LNCAP (cell line): ENCODE measurements around the gene GLA.

ENCODE experiments used
- TF ChIP-seq, protein P1 (sequence below): fragments of 450-650 bp; IDR thresholded peaks from 2 replicates; pipeline ENCODE4 v1.5.1; 2017; ENCODE audit warnings: mild to moderate bottlenecking

Gene GLA

DNA sequence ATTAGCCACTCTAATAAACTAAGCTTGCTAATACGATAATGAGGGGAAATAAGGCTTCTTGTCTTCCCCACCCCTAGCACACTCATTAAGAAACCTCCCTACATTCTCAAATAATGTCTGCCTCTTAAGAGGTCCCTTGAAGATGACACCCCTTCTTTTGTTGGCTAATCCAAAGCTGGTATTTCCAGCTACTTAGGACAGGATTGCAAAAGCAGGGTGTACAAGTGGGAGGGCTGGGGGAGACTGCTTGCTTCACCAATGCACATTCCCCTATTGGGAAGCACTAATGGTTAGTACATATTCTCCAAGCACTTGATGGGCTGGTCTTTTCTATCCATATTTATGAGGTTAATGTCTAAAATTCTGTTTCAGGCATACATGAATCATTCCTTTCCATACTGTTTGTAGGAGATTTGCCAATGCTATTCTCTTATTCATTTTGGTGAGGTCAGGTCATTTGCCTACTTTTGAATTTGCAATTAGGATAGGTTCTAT is 42.4 kb downstream of the GLA start:
- TF ChIP-seq, protein P1, sequence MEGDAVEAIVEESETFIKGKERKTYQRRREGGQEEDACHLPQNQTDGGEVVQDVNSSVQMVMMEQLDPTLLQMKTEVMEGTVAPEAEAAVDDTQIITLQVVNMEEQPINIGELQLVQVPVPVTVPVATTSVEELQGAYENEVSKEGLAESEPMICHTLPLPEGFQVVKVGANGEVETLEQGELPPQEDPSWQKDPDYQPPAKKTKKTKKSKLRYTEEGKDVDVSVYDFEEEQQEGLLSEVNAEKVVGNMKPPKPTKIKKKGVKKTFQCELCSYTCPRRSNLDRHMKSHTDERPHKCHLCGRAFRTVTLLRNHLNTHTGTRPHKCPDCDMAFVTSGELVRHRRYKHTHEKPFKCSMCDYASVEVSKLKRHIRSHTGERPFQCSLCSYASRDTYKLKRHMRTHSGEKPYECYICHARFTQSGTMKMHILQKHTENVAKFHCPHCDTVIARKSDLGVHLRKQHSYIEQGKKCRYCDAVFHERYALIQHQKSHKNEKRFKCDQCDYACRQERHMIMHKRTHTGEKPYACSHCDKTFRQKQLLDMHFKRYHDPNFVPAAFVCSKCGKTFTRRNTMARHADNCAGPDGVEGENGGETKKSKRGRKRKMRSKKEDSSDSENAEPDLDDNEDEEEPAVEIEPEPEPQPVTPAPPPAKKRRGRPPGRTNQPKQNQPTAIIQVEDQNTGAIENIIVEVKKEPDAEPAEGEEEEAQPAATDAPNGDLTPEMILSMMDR, result no peak

GRCh38 chrX:101362757-101363156 is 45.0 kb downstream of the GLA start:
- TF ChIP-seq, protein P1, result no peak

DNA sequence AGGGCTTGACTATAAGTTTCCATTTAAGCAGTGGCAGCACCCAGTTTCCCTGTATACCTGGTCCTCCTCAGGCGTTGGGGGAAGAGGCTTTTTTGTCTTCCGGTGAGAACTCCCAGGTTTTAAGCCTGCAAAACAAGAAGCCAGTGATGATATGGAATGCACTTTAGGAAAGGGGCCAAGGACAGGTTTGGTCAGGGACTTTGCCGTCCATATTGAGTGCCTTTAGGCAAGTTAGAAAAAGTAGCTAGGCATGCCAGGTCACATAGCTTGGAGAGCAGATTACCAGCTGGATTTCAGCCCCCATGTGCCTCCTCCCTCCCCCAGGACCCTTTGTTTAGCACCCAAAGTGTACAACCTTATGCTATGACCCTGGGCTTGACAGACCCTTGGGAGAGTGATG is 45.6 kb downstream of the GLA start:
- TF ChIP-seq, protein P1, result no peak

DNA sequence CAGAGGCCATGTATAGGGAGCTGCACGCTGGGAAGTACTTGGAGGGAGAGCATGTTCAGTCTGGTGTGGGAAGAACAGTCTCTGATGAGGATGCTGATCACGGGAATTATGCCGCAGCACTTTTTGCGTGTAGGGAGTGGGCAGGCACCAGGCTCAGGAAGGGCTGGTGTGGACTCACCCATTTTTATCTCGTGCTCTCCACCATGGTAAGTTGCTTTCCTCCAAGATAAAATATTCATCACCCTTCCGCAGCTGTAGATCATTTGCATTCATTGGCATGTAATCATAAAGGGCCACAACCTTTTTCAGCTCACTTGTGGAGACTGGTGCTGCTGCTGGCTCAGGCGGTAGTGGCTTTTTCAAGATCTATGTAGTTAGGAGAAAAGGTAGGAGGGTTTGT is 47.3 kb downstream of the GLA start:
- TF ChIP-seq, protein P1, result no peak

- TF ChIP-seq, protein P1, result no peak
Measured at GRCh38 chrX:101359966-101360365, 47.8 kb downstream of the GLA start.

DNA sequence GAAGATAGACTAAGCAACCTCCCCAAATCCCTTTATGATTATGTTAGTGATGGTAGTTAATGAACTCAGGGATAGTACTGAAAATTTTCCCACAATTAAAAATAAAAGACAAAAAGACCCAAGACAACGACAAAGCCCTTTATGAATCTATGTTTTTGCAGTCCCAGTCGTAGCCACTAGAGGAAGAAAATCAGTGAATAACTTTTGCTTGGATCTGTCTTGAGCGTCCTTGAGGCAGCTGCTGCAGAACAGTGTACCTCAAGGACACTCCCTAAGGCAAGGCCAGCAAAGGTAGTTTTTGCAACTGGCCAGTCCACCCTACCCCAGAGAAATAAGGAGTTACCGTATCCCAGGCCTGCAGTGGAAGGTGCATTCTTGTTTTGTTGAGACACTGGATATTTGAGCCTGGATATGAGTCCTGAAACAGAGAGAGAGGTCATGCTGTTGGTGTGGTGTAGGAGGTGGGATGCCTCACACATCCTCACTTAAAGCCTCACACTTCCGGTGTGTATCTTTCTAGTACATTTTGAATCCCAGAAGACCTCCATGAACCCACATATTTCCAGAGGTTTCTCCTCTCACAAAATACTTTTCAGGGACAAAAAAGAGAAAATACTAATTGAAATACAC is 50.4 kb downstream of the GLA start:
- TF ChIP-seq, protein P1, result peak; percentile 29; the same call in 1 of the 2 replicates

GRCh38 chrX:101349193-101349562 is 58.5 kb downstream of the GLA start:
- TF ChIP-seq, protein P1, result no peak
